ENCODE measurements around the gene PPP1R7.

The PPP1R7 gene

GRCh38 chr2:241203218-241204009 lies 53.1 kb downstream of the PPP1R7 start:
- no peak for DNase-seq (ENCODE audit: extremely low spot score, insufficient read length, low read depth)
- no peak for FAIRE-seq

- DNase-seq (ENCODE audit: extremely low spot score, insufficient read length, low read depth) (no peak), FAIRE-seq (no peak)
These were observed 53.7 kb downstream of the PPP1R7 start for GRCh38 chr2:241204010-241204384.

GRCh38 chr2:241204490-241204889 lies 54.2 kb downstream of the PPP1R7 start:
- FAIRE-seq (no peak), DNase-seq (ENCODE audit: extremely low spot score, insufficient read length, low read depth) (no peak)

- FAIRE-seq, result no peak
- no peak for DNase-seq (ENCODE audit: extremely low spot score, insufficient read length, low read depth)
These were observed 54.8 kb downstream of the PPP1R7 start for GRCh38 chr2:241205086-241205485.

- no peak for DNase-seq (ENCODE audit: extremely low spot score, insufficient read length, low read depth)
- no peak for FAIRE-seq
These were observed 56.9 kb downstream of the PPP1R7 start for GRCh38 chr2:241207151-241207550.

- FAIRE-seq (no peak), DNase-seq (ENCODE audit: extremely low spot score, insufficient read length, low read depth) (no peak)
These were observed 57.4 kb downstream of the PPP1R7 start for GRCh38 chr2:241207641-241208040.

- FAIRE-seq (no peak), DNase-seq (ENCODE audit: extremely low spot score, insufficient read length, low read depth) (no peak)
These were observed 57.8 kb downstream of the PPP1R7 start for GRCh38 chr2:241208058-241208457.

GRCh38 chr2:241209271-241209670 lies 59.0 kb downstream of the PPP1R7 start:
- DNase-seq (ENCODE audit: extremely low spot score, insufficient read length, low read depth) (no peak), FAIRE-seq (no peak)

- no peak for FAIRE-seq
- no peak for DNase-seq (ENCODE audit: extremely low spot score, insufficient read length, low read depth)
These were observed 61.0 kb downstream of the PPP1R7 start for GRCh38 chr2:241211276-241211675.

- DNase-seq (ENCODE audit: extremely low spot score, insufficient read length, low read depth) (no peak), FAIRE-seq (no peak)
These were observed 62.8 kb downstream of the PPP1R7 start for GRCh38 chr2:241213041-241213440.

GRCh38 chr2:241213567-241213966 lies 63.3 kb downstream of the PPP1R7 start:
- no peak for FAIRE-seq
- no peak for DNase-seq (ENCODE audit: extremely low spot score, insufficient read length, low read depth)

- FAIRE-seq, result no peak
- DNase-seq (ENCODE audit: extremely low spot score, insufficient read length, low read depth), result no peak
These were observed 63.9 kb downstream of the PPP1R7 start for GRCh38 chr2:241214209-241214608.

- DNase-seq (ENCODE audit: extremely low spot score, insufficient read length, low read depth) (no peak), FAIRE-seq (no peak)
These were observed 64.5 kb downstream of the PPP1R7 start for GRCh38 chr2:241214766-241215165.

- DNase-seq (ENCODE audit: extremely low spot score, insufficient read length, low read depth), result no peak
- FAIRE-seq, result no peak
These were observed 65.2 kb downstream of the PPP1R7 start for GRCh38 chr2:241215421-241215820.

- no peak for FAIRE-seq
These were observed 66.0 kb downstream of the PPP1R7 start for GRCh38 chr2:241216211-241216761.

GRCh38 chr2:241217320-241218031 lies 67.2 kb downstream of the PPP1R7 start:
- FAIRE-seq, result no peak
- peak; percentile 68 for DNase-seq (ENCODE audit: extremely low spot score, insufficient read length, low read depth)

More at GRCh38 chr2:241216211-241216761, 66.0 kb downstream of the PPP1R7 start:
- no peak for DNase-seq (ENCODE audit: extremely low spot score, insufficient read length, low read depth)

- DNase-seq (ENCODE audit: extremely low spot score, insufficient read length, low read depth) (peak; percentile 25), FAIRE-seq (peak; percentile 68)
These were observed 68.1 kb downstream of the PPP1R7 start for GRCh38 chr2:241218131-241219029.

GRCh38 chr2:241219030-241219382 lies 68.7 kb downstream of the PPP1R7 start:
- DNase-seq (ENCODE audit: extremely low spot score, insufficient read length, low read depth) (no peak), FAIRE-seq (no peak)

- FAIRE-seq, result no peak
- DNase-seq (ENCODE audit: extremely low spot score, insufficient read length, low read depth), result no peak
These were observed 69.6 kb downstream of the PPP1R7 start for GRCh38 chr2:241219856-241220356.

Measured in GM18507 (cell line).